Activated T-cell treated with anti-CD3 and anti-CD28 coated beads for 48 hours (primary cell): Measurements from ENCODE around the gene MNAT1.

Experiments used
- DNase-seq: peaks from one replicate; pipeline ENCODE4 v3.0.0-alpha.2; 2020; ENCODE audit warnings: low read depth

The MNAT1 gene

DNA sequence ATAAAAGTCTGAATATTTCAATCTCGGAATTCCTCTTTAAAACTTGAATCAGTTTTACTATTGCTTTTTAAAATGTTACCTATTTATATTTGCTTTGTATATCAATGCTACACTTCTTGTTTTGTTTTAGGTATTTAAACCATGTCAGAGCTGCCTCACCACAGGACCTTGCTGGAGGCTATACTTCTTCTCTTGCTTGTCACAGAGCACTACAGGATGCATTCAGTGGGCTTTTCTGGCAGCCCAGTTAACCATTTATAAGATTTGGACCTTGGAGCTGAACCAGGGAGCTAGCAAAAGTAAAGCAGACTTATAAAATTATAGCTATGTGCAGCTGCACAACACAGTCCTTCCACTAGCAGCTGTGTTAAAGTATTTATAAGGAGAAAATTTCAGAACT is 233.5 kb downstream of the MNAT1 start:
- no peak for DNase-seq

DNA sequence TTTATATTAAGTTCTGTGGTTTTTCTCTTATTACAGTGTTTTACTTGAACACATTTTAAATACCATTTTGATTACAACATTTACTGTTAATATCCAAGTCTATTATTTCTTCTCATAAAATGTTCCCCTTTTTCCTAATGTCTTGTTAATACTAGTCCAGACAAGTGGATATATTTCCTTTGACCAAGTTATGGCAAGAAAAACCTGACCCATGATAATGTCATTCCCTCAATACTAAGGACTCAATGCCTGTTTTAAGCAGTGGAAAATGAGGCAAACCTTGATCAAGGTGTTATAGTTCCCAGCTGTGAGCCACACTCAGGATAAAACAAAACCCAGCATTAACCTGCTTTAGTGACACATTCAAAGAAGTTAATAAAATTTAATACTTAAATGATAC is 234.1 kb downstream of the MNAT1 start:
- DNase-seq, result no peak

DNA sequence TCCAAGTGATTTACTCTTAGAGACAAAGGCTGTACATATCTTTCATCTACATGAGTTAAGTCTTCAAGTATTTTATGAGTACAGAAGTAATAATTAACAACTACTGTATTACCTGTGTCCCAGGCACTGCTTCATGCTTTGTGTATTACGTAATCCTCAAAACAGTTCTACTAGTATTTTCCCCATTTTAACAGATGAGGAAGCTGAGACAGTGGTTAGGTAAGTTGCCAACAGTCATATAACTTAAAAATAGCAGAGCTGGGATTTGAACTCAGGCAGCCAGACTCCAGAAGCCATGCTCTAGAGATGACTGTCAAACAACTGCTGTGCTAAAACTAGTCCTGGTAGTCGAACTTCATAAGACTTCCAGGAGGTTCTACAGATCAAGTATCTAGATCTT is 235.6 kb downstream of the MNAT1 start:
- no peak for DNase-seq

DNA sequence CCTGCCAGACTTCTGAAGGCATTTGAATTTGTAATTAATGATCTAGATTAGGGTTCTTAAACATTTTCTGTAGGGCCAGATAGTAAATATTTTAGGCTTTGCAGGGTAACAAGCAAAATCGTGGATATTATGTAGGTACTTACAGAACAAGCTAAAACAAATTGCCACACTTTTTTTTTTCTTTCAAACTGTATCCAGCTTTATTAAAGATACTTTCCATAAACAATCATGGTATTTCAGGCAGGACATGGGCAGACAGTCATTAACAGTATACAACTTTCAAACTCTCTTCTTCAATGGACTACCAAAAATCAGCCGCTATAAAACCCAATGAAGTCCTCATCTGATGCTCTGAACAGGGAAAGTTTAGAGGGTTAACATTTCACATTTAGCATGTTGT is 236.7 kb downstream of the MNAT1 start:
- no peak for DNase-seq

DNA sequence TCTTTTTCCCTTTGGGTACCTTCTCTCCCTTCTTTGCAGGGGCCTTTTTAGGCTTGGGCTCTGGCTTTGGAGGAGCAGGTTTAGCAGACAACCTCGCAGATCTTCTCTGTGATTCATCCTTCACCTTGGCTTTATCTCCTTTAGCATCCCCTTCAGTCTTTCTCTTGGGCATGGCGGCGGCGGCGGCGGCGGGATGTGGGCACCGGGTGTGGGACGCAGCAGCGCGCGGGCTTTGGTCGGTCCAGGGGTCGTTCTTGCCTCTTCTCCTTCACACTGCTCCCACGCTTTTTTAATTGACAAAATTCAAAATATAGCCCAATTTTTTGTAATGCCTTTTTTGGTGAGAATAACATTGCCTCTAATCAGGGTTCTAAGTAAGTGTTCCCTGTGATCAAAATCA is 237.7 kb downstream of the MNAT1 start:
- no peak for DNase-seq

DNA sequence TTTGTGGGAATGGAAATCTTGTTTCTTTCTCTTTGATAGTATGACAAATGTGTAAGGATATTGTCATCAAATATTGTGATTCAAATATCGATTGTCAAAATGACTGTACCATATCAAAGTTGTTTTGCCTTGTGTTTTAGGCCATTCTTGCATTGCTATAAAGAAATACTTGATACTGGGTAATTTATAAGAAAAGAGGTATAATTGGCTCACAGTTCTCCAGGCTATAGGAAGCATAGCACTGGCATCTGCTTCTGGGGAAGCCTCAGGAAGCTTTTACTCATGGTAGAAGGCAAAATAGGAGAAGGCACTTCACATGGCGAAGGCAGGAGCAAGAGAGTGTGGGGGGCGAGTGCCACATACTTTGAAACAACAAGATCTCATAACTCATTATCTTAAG is 238.5 kb downstream of the MNAT1 start:
- DNase-seq, result no peak

DNA sequence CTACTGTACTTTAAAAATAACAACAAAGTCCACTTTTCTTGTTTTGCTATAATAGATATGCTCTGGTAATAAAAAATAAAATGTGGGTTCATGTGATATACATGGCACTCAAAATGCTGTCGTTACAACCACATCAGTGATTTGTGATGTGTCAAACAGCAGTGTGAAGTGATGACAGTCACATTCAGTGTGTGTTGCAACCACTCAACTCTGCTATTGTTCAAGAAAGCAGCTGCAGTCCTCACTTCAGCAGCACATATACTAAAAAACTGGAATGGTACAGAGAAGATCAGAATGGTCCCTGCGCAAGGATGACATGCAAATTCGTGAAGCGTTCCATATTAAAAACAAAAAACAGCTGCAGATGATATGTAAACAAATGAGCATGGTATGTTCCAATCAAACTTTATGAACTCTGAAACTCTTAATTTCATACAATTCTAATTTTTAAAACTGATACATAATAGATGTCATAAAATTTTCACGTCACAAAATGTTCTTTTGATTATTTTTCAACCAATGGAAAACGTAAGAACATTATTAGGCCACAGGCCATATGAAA is 239.6 kb downstream of the MNAT1 start:
- DNase-seq, result no peak

DNA sequence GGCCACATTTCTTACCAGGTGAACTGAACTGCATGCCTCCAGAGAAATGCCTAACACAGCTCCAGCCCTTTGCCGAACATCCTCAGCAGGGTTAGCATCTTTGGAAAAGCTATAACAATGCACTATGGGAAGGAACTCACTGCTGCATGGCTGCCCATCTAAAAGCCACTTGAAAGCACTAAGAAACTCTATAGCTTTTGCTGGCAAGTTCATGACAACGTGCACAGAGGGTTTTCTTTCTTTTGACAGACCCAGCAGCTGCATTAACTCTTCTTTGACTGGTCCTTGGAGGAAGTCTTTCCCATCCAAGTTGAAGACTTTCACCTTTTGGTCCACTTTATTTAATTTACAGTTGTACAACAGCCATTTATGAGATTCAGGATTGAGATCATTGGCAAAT is 241.0 kb downstream of the MNAT1 start:
- no peak for DNase-seq

DNA sequence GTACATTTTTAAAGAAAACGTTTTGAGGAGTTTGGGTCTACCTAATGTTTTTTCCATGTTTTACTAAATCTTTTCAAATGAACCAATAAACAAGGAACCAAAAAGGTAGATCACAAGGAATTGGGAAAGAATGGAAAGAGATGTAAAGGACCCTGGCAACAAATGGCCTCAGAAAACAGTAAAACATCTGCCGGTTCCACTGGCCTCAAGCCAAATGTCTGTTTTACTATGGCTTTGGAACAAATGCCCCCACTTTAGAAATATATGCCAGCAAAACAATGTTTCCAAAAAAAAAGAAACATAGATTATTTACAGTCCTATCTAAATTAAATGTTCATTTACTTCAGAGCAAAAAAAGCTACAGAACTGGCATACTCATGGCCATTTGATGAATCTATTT is 243.3 kb downstream of the MNAT1 start:
- DNase-seq, result no peak

DNA sequence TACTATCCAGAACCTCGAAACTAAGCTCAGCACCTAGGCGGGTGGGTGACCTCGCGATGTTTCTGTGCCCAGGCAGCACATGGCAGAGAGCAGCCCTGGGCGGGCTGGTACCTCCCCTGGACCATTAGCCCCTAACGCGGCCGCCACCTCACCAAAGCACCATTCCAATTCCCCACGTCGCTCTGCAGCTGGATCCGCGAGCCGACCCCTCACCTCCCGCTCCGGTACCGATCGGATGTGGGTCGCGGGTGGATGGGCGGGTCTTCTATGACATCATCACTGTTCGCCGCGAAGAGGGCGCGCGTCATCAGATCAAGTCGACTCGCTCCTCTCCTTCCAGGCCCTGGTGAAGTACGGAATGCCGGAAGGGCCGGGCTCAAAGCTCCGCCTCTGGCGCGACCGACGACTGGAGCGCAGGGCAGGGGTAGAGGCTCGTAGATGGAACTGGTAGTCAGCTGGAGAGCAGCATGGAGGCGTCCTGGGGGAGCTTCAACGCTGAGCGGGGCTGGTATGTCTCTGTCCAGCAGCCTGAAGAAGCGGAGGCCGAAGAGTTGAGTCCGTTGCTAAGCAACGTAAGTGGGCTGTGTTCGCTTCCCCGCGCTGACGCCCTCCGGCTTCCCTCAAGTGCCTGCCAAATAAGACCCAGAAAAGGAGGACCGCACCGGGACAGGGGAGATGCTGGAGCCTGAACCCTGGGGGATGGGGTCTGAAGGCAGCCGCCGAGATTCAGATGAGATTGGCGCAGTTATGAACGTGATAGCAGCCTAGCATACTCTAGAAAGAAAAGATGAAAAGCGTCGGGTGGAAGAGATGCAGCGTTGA is 246.5 kb downstream of the MNAT1 start, which contains the start of the genes SLC38A6 and TRMT5:
Gene SLC38A6 (plus strand): TSS at position 435 of the 822 bp plus-strand sequence. CDS start 33 bp downstream, at position 468.
Gene TRMT5 (minus strand): TSS at position 269 of the 822 bp plus-strand sequence. CDS start 106 bp downstream, at position 163.
- DNase-seq, result peak; percentile 87

DNA sequence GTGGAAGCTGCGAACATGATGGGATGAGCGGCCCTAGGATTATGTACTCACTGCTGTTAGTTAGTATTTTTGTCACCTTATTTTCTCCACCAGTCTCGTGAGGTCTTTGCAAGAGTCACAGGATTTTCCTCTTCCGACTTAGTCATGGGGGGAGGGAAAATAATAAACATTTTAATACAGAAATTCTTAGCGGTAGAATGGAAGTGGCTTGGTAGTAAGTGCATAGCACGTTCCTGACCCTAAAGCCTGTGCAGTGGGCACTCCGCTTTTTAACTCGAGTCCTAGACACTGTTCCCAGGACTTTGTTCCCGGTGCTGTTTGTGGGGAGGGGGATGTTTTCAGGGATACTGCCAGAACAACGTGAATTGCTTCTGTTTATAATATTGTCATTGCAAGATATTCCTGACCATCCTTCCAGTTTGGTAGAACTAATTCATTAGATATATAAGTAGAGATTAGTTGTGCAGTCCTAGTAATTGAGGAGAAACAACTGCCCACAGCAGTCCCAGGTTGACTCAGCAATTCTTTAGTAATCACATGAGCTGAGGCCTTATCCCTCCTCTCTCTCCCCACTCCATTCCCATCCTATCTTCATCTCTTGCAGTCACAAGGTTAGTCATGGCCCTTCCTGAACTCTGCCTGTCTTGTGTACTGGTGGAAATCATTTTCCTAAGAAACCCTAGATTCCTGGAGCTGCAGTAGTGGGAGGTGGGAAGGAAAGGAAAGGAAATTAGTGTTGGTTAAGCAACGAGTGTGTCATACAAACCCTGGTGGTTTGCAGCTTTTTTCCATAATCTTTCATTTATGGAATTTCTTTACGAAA is 247.3 kb downstream of the MNAT1 start:
- DNase-seq, result no peak

DNA sequence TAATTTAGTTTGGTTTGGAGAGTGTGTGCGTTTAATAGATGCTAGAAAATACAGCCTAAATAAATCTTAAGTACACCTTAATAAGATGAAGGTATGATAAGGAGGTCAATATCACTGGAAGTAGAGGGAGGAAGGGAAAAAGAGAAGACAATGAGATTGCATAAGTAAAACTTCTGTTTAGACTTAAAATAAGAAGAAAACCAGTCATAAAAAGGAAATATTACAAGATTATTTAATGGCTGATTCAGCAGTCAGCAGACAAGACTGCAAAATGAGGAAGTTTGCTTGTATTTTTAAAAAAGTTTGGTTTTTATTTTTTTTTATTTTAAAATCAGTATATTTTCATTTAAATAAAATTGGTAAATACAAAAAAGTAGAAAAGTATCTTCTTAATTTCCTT is 249.6 kb downstream of the MNAT1 start:
- DNase-seq, result no peak

DNA sequence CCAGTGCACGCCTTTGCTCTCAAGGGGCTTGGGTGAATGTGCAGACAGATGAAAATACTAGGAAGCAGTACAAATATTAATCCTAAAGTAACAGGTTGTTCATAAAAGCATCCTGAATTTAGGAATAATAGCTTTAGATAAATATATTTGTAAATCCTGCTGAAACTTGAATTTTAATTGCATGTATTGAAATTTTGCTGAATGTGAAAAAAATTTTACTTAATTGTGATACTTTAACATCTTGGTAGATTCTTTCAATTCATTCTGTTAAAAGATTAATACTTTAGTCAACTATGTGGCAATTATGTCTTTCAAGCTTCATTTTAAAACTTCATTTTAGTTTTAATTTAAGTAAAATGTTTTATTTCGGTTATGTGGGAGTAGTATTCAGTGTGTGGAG is 251.9 kb downstream of the MNAT1 start:
- DNase-seq, result no peak

DNA sequence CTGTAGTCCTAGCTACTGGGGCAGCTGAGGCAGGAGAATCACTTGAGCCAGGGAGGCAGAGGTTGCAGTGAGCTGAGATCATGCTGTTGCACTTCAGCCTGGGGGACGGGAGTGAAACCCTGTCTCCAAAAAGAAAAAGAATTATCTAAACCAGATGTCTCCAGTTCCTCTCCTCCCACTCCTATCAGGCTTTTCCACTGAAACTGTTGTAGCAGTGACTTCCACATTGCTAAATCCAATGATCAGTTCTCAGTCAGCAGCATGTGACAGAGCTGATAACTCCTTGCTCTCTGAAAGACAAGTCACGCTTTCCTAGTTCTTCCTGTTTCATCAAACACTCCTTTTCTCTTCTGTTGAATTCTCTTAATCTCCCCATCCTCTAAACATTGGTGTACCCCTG is 255.0 kb downstream of the MNAT1 start:
- no peak for DNase-seq

DNA sequence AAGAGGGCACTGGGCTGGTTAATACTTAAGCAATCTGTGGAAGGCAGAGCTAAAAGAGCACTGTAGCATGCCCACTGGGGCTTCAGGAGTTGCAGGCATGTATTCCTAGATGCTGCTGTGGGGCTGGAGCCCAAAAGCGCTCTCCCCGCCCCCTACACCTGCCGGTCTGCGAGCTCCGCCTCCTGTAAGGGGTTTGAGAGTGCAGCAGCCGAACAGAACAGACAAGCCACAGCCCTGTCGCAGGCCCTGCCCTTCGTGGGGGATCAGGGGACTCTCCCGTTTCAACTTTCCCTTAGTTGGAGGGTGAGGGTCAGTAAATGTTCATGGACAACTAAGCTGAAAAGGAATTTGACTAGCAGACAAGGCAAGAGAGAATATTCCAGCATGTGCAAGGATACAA is 264.1 kb downstream of the MNAT1 start:
- DNase-seq, result no peak

DNA sequence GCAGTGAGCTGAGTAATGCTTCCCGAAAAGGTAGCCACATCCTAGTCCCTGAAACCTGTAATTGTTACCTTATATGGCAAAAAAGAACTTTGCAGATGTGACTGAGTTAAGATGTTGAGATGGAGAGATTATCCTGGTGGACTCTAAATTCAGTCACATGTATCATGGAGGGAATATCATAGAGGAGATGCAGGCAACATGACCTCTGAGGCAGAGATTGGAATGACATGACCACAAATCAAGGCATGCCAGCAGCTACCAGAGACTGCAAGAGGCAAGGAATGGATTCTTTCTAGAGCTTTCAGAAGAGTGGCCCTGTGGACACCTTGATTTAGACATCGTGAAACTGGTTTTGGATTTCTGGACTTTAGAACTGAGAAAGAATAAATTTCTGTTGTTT is 265.0 kb downstream of the MNAT1 start:
- no peak for DNase-seq

DNA sequence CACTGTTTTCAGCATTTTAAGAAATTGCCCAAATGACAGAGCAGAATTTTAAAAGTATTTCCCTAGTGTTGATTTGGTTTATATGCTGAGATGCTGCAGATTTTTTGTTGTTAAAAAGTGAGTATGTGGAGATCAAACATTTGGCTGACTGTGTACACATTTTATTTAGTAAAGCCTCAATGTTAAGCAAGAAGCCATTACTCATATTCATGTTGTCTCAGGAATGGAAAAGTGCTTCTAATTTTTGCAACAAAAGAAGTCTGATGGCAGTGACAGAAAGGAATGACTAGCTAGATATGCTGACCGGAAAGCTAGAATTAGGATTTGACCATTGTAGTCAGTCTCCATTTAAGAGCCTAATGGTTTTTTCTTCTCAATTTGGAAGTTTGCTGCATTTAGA is 269.0 kb downstream of the MNAT1 start:
- DNase-seq, result no peak

DNA sequence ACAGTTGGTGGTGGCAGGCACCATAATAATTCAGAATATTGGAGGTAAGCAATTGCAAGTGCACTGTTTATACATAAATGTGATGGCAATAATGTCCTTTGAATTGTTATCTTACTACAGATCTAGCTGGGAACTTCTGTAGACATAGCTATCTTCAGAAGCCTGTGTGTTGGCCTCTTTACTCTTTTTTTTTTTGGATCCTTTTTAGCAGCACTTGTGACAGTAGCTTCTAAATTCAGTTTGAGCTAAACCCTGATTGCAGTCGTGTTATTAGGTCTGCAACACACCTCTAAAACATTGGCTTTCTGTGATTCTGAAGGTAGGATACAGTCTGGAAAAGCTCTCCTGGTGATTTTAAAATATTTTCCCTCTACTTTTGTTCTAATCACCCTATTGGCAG is 285.0 kb downstream of the MNAT1 start:
- no peak for DNase-seq
